GM23338 (cell line): ENCODE data around the gene LHFPL4.
"Not testable (repeated sequence)": the region's sequence is repeated elsewhere in the genome, so short reads cannot be mapped to it uniquely, and the experiment has no call there.

Experiments
- CTCF ChIP-seq, 2 experiments: fragments of 200-600 bp in 1 of 2; sonication (generic) in 1 of 2; conservative IDR thresholded peaks; 2 replicates each; pipeline versions ENCODE4 v1.5.1 to v1.6.1; 2016 to 2017; ENCODE audit warnings: antibody characterized with exemption in 2 of 2, low read depth in 2 of 2, mild to moderate bottlenecking in 2 of 2, moderate library complexity in 1 of 2
- EZH2 ChIP-seq: fragments of 200-600 bp; sonication (generic); IDR thresholded peaks from one replicate; pipeline ENCODE4 v1.8.0; 2017; ENCODE audit warnings: antibody characterized with exemption, mild to moderate bottlenecking, low read depth; ENCODE audit not compliant: unreplicated experiment
- POLR2AphosphoS5 ChIP-seq: IDR thresholded peaks from 2 replicates; pipeline ENCODE4 v1.6.1; 2016; ENCODE audit warnings: antibody characterized with exemption, low read depth

DNA sequence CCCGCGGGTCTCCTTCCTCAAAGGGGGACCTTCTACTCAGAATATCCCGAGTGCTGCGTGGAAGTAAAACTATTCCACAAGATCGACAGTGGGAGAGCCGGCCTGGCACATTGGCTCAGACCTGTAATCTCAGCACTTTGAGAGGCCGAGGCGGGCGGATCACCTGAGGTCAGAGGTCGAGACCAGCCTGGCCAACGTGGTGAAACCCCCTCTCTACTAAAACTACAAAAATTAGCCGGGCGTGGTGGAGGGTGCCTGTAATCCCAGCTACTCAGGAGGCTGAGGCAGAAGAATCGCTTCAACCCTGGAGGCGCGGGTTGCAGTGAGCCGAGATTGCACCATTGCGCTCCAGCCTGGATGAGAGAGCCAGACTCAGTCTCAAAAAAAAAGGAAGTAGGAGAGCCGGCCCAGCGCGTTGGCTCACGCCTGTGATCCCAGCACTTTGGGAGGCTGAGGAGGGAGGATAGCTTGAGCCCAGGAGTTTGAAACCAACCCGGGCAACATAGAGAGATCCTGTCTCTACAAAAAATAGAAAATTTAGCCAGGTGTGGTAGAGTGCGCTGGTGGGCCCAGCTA lies 47.5 kb upstream of the LHFPL4 start:
- TF ChIP-seq EZH2; CTCF (conservative IDR thresholded peaks at IDR 0.05; ENCODE audit: low read depth in 2 of 2); POLR2AphosphoS5: not testable (repeated sequence)
